GM19193 (cell line): ENCODE data around the gene CPVL.

Experiments
- POLR2A ChIP-seq: IDR thresholded peaks from 4 replicates; pipeline ENCODE4 v1.6.1; 2011; ENCODE audit not compliant: insufficient read depth, insufficient read length; ENCODE audit errors: extremely low read depth

Gene CPVL

DNA sequence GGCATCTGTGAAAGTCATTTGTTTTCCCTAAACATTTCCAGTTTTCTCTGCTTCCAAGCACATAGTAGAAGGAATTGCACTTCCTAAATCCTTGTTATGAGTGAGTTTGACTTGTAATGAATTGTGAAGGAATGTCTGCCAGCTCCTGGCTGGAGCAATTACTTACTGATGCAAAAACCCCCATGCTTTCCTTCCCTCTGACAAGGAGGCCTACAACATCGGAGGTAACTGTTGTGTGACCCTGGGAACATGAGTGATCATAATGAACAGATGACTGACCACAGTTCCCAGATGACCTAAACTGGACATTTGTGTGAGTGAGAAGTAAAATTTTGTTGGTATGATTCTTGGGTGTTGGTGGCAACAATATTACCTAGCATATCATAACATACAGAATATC, 21.4 kb upstream of the CPVL start:
- no peak for TF ChIP-seq POLR2A

- TF ChIP-seq POLR2A: no peak
These were observed 17.5 kb upstream of the CPVL start for GRCh38 chr7:29163854-29164253.

- TF ChIP-seq POLR2A: no peak
These were observed 16.2 kb upstream of the CPVL start for GRCh38 chr7:29162577-29162976.

DNA sequence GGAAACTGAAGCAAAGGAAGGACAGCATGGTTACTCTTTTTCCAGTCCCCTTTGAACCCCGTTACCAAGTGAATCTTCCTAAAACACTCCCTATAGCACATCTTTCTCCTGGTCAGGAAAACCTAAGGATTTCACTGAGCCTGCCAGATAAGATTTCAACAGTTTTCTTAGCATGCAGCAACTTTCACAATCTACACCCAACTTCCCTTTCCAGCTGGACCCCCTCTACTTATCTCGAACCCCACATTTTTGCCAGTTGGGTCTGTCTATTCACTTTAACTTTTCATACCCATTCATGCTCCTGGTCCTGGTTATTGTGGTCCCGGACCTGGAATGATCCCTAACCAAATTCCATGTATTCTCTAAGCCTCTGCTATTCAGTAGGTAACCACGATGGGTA, 14.9 kb upstream of the CPVL start:
- no peak for TF ChIP-seq POLR2A

DNA sequence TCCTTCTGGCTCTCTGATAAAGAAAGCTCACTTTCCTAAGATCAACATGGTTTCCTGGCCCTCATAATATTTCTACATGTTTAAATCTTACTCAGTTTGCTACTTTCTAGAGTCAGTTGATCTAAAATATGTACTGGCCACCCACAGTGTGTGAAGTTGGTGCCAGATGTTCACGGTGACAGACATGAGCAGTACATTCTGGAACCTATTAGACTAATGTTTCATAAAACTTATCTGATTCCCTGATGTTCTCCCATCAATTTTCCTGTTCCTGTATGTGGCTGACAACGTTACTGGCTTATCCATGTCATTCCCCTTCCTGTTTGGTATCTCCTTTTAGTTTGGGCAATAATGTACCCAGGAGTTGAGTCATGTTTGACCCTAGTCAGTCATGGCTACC, 13.7 kb upstream of the CPVL start:
- no peak for TF ChIP-seq POLR2A

- no peak for TF ChIP-seq POLR2A
These were observed 12.6 kb upstream of the CPVL start for GRCh38 chr7:29158795-29159423.

GRCh38 chr7:29156907-29157452, 10.6 kb upstream of the CPVL start:
- no peak for TF ChIP-seq POLR2A

DNA sequence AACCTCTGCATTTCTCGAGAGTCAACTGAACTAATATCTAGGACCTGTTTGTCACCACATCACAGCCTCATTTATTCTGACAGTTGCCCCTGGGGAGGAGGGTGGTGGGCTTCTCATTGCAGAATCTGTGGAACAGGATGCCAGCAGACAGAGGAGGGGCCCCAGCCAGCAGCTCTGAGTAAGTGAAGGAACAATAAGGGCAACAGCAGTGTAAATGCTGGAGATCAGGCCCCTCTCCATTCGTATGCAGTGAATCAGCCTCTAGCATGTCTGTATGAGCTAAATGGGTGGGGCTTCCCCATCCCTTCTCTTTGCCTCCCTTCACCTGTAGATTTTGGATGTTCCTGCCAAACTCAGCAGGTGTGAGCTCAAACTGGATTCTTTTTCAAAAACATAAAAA, 7.7 kb upstream of the CPVL start:
- TF ChIP-seq POLR2A: no peak

DNA sequence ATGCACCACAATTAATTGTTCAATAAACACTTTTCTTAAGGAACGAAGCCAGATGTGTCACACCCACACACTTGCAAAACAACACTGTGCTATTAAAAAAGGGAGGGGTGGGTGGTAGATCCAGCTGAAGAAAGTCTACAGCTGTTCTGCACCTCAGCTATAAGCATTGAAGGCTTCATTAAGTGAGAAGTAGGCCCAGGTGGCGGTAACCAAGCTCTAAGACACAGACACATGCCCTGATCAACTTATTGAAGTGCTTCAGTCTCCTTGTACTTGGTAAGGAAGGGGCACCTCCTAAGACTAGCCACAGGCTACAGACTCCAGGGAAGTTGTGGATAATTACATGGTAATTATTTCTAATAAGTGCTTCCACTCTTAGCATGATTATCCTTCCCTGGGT, 4.5 kb upstream of the CPVL start:
- TF ChIP-seq POLR2A: no peak

GRCh38 chr7:29149036-29149435, 2.7 kb upstream of the CPVL start:
- no peak for TF ChIP-seq POLR2A

GRCh38 chr7:29147821-29148220, 1.5 kb upstream of the CPVL start:
- TF ChIP-seq POLR2A: no peak

- no peak for TF ChIP-seq POLR2A
These were observed 712 bp upstream of the CPVL start for GRCh38 chr7:29146888-29147609.

GRCh38 chr7:29145553-29146056, 732 bp downstream of the CPVL start:
- no peak for TF ChIP-seq POLR2A

DNA sequence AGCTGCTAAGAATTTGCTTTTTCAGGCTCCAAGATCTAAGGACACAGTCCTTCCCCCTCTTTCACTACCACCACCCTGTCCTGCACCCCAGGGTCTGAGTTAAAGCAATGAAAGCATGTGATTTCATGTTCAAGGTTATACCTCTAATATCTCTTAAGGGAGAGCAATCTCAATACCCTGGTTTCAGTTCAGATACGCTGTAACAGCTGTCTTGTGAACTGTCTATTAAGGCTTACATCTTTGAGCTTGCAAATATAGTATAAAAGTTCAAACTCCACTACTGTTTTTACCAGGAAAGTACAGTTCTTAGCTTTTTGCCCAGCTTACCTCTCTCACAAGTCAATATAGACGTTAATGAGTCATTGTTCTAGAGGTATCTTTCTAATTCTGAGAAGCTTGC, 2.6 kb downstream of the CPVL start:
- no peak for TF ChIP-seq POLR2A

DNA sequence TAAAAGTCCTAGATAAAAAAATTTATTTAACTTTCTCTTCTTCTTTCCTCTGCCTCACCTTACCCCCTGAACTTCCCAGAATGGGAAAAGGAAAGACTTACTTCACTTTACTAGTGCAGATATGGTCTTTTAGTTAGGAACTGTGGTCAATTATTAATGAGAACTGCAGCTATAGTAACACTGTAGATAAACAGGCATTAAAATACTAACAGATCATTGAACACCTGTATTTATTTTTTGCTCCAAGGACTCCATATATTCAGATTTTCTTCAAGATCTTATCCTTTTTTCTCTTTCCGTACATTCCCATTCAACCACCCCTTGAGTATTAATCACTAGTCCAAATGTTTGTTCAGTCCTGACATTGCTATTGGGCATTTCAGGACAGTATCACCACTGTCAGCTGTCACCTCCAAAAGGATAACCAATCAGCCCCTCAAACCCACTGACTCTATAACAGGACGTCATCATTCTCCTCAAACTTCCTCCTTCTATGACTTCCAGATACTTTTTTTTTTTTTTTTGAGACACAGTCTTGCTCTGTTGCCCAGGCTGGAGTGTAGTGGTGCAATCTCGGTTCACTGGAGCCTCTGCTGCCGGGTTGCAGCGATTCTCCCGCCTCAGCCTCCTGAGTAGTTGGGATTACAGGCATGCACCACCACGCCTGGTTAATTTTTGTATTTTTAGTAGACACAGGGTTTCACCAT, 4.2 kb downstream of the CPVL start:
- no peak for TF ChIP-seq POLR2A

DNA sequence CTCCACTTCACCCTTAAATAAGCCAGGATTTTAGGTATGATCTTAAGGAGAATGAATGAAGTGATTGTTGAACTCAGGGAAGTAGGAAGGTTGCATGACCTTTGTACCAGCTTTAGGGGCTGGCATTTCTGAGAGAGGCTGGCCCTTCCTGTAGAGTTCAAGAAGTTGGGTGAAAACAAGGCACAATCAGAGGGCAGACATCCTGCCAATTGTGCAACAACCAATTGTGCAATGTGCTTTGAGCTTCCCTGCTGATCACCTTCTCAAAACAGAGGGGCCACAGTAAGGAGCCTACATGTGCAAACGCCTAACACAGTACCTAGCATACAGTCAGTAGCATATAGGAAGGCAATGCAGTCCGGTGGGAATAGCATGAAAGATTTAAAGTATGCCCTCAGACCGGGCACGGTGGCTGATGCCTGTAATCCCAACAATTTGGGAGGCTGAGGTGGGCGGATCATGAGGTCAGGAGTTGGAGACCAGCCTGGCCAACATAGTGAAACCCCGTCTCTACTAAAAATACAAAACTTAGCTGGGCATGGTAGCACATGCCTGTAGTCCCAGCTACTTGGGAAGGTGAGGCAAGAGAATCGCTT, 5.4 kb downstream of the CPVL start:
- TF ChIP-seq POLR2A: no peak

DNA sequence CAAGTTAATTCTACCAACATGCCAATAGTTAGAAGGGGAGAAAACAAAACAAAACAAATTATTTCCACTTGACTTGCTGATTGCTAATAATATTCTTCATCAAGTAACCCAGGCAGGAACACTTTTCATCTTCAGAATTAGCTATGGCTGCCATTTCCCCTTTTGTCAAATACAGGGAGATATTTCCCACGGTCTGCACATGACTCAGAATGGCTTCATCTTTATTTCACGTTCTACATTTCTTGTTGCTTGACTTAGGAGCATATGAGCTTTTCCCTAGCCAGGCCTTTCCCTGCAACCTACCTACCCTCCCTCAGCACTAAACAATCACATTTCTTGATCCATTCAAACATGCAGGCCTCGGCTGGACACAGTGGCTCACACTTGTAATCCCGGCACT, 6.5 kb downstream of the CPVL start:
- no peak for TF ChIP-seq POLR2A
